HFFc6 (cell line): ENCODE results near the gene MCOLN1. TPM values are rescaled to one million over a fixed set of nuclear protein-coding genes. Genes with fewer than 3 reads are reported as not detected.

Source experiments
- DNase-seq: peaks from one replicate; pipeline ENCODE4 v3.0.0-alpha.2; 2018
- H3K27ac Mint-ChIP-seq: 2 replicates; pipeline ENCODE4 v1.8.0; 2020; ENCODE audit warnings: mild to moderate bottlenecking, mixed read lengths
- H3K27me3 Mint-ChIP-seq: 2 replicates; pipeline ENCODE4 v1.8.0; 2021; ENCODE audit warnings: mild to moderate bottlenecking, moderate library complexity, mixed read lengths; ENCODE audit not compliant: insufficient read depth
- H3K36me3 Mint-ChIP-seq: 2 replicates; pipeline ENCODE4 v1.8.0; 2021; ENCODE audit warnings: low read depth, mixed read lengths
- H3K4me1 Mint-ChIP-seq: 2 replicates; pipeline ENCODE4 v1.8.0; 2020; ENCODE audit warnings: low read depth, mixed read lengths
- H3K4me3 Mint-ChIP-seq: 2 replicates; pipeline ENCODE4 v1.8.0; 2020; ENCODE audit warnings: mild to moderate bottlenecking, moderate library complexity, mixed read lengths
- H3K9me3 Mint-ChIP-seq: 2 replicates; pipeline ENCODE4 v1.8.0; 2020; ENCODE audit warnings: mild to moderate bottlenecking, mixed read lengths
- CTCF ChIP-seq: fragments of 200-600 bp; sonication (generic); IDR thresholded peaks from 2 replicates; pipeline ENCODE4 v1.5.0; 2021; ENCODE audit warnings: antibody characterized with exemption, mild to moderate bottlenecking
- total RNA-seq, 6 experiments: library from RNA; stranded (reverse); fragmentation: NEBNext Ultra II Directional; extraction: Animal tissue kit (Norgen Biotek cat#: 25700); gene quantifications; 2 replicates in 1 of 6; 3 replicates in 5 of 6; pipeline ENCODE4 v1.2.3, GENCODE V29; 2021

Gene MCOLN1
- total RNA-seq, 6 experiments from 2014 or later = 18.2 to 28.7 (median 21.3) TPM

GRCh38 chr19:7556696-7557315 lies 34.4 kb downstream of the MCOLN1 start:
- TF ChIP-seq CTCF = 0 out of 2 replicates have a peak, but pooled peaks have one; percentile 15
- Mint-ChIP-seq H3K36me3 (peaks cover 35% of the 10 kb centered on the region), H3K9me3 (no peaks in the 10 kb centered on the region), H3K4me3 (no peak overlapping the region), H3K27ac (no peak overlapping the region), H3K27me3 (peaks cover 1% of the 10 kb centered on the region; the same call in 1 of the 2 replicates), H3K4me1 (no peaks in the 10 kb centered on the region)
- DNase-seq = no peak

DNA sequence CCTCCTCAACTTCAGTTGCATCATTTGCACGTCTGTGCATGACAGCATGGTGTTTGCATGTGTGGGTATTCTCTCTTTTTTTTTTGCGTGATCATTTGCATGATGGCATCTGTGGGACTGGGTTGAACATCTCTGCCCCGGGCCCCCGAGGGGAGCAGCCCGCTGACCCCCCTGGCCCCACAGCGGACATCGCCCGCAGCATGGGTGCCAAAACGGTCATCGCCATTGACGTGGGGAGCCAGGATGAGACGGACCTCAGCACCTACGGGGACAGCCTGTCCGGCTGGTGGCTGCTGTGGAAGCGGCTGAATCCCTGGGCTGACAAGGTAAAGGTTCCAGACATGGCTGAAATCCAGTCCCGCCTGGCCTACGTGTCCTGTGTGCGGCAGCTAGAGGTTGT lies 36.2 kb downstream of the MCOLN1 start:
- H3K4me1 Mint-ChIP-seq = no peaks in the 10 kb centered on the region
- peaks cover 1% of the 10 kb centered on the region; the same call in 1 of the 2 replicates for H3K27me3 Mint-ChIP-seq
- H3K27ac Mint-ChIP-seq = no peak overlapping the region
- H3K4me3 Mint-ChIP-seq = no peak overlapping the region
- peaks cover 38% of the 10 kb centered on the region for H3K36me3 Mint-ChIP-seq
- no peaks in the 10 kb centered on the region for H3K9me3 Mint-ChIP-seq
- DNase-seq = no peak
- TF ChIP-seq CTCF = no peak

DNA sequence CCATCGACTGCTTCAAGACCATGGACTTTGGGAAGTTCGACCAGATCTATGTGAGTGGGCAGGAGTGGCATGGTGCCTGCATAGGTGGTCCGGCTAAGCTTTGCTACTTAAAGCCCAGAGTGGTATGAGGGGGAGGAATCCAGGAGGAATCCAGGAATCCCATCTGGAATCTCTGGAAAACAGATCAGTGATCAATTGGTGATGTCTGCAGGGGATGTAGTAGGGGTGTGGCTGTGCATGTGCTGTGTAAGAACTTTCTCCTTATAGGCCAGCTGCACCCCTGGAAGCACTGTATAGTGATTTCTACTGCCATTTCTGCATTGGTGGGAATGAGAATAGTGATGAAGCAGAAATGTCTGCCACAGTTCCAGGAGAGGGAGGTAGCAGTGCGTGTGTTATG lies 36.7 kb downstream of the MCOLN1 start:
- H3K27ac Mint-ChIP-seq = no peak overlapping the region
- no peak for DNase-seq
- no peak for TF ChIP-seq CTCF
- peaks cover 37% of the 10 kb centered on the region for H3K36me3 Mint-ChIP-seq
- no peaks in the 10 kb centered on the region for H3K4me1 Mint-ChIP-seq
- H3K9me3 Mint-ChIP-seq = no peaks in the 10 kb centered on the region
- no peak overlapping the region for H3K4me3 Mint-ChIP-seq
- peaks cover 1% of the 10 kb centered on the region; the same call in 1 of the 2 replicates for H3K27me3 Mint-ChIP-seq

DNA sequence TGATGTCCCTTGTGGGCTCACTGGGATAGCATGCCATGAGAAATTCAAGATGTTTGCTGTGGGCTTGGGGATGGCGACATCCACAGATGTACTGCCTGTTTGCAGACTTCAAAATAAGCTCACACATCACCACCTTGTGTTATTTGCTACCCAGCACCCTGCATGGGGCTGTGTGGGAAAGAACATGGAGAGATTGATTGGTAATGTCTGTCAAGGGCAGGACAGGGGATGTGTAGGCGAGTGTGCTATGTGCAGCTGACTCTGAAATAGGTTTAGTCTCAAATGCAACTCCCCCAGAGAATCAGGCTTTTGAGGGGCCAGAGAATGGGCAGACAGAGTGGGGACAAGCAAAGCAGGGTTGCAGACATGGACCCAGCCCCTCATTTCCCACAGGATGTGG lies 37.8 kb downstream of the MCOLN1 start:
- peaks cover 42% of the 10 kb centered on the region for H3K36me3 Mint-ChIP-seq
- H3K27ac Mint-ChIP-seq = no peak overlapping the region
- DNase-seq = no peak
- no peak for TF ChIP-seq CTCF
- H3K4me1 Mint-ChIP-seq = no peaks in the 10 kb centered on the region
- no peaks in the 10 kb centered on the region for H3K9me3 Mint-ChIP-seq
- H3K27me3 Mint-ChIP-seq = peaks cover 1% of the 10 kb centered on the region; the same call in 1 of the 2 replicates
- H3K4me3 Mint-ChIP-seq = no peak overlapping the region

- H3K27ac Mint-ChIP-seq = no peak overlapping the region
- peaks cover 2% of the 10 kb centered on the region; the same call in 1 of the 2 replicates for H3K27me3 Mint-ChIP-seq
- no peak overlapping the region for H3K4me3 Mint-ChIP-seq
- H3K9me3 Mint-ChIP-seq = no peaks in the 10 kb centered on the region
- H3K36me3 Mint-ChIP-seq = peaks cover 38% of the 10 kb centered on the region
- TF ChIP-seq CTCF = no peak
- no peaks in the 10 kb centered on the region for H3K4me1 Mint-ChIP-seq
- no peak for DNase-seq
These were observed 38.9 kb downstream of the MCOLN1 start for GRCh38 chr19:7561325-7561724.
